Gastrocnemius medialis (tissue), 4 donors: ENCODE measurements around the gene HLA-DQA1.

Experiments used
- POLR2A ChIP-seq, 2 donors: fragments of 450-650 bp; IDR thresholded peaks; one replicate each; pipeline ENCODE4 v1.6.1; 2017; ENCODE audit warnings: antibody characterized with exemption in 2 of 2, mild to moderate bottlenecking in 2 of 2, moderate library complexity in 2 of 2
- TF ChIP-seq, protein P1 (sequence below), 5 experiments: fragments of 450-650 bp in 3 of 5; fragments of 200-600 bp in 2 of 5; sonication (generic) in 2 of 5; IDR thresholded peaks in 4 of 5; conservative IDR thresholded peaks in 1 of 5; 1 replicate in 4 of 5; 2 replicates in 1 of 5; pipeline ENCODE4 v1.5.1; 2016 to 2019; ENCODE audit warnings: antibody characterized with exemption in 5 of 5, mild to moderate bottlenecking in 3 of 5, moderate library complexity in 3 of 5

DNA sequence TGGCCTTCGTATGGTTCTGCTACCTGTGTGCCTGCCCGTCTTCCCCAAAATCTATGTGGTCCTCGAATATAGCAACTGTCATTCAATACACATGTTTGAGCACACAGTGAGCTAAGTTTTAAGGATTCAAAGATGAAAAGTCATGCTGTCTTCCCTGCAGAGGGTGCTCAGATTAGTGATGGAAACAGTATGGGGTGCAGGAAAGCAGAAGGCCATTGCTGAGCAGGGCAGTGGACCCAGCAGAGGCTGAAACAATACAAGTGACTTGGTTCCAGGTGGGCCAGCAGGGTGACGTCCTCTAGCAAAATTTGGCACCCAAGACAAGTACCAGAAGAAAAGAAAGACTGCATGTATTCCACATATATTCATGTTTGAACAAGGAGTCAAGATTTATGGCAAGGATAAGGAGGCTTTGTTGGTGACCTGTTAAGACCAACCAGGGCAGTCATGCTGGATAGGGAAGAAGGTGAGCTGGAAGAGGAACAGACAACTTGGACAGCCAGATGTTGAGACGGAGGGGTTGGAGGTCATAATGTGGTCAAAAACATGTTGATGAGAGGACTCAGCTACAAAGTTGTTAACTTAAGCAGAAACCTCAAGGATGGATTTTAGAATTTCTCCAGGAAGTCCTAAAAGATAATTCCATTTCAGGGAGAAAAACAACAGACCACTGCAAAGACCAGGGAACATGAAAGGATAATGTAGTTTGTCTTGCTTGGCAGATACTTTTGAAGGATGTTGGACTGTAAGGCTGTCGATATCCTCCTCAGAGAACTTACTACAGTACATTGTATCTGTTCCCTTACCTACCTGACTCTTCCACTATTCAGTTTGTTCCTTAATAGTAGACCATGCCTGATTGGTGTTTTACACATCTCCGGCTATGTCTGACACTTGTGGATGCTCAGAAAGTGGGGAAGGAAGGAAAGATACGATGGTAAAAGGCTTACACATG, 2.5 kb downstream of the HLA-DQA1 start:
- TF ChIP-seq, protein P1, sequence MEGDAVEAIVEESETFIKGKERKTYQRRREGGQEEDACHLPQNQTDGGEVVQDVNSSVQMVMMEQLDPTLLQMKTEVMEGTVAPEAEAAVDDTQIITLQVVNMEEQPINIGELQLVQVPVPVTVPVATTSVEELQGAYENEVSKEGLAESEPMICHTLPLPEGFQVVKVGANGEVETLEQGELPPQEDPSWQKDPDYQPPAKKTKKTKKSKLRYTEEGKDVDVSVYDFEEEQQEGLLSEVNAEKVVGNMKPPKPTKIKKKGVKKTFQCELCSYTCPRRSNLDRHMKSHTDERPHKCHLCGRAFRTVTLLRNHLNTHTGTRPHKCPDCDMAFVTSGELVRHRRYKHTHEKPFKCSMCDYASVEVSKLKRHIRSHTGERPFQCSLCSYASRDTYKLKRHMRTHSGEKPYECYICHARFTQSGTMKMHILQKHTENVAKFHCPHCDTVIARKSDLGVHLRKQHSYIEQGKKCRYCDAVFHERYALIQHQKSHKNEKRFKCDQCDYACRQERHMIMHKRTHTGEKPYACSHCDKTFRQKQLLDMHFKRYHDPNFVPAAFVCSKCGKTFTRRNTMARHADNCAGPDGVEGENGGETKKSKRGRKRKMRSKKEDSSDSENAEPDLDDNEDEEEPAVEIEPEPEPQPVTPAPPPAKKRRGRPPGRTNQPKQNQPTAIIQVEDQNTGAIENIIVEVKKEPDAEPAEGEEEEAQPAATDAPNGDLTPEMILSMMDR (IDR thresholded peaks at IDR 0.05 in 4 of 5, conservative IDR thresholded peaks at IDR 0.05 in 1 of 5) = no peak
- TF ChIP-seq POLR2A (IDR thresholded peaks at IDR 0.05) = no peak
